ENCODE data around the gene WNK2.

The WNK2 gene

GRCh38 chr9:93318480-93318879 is 134.5 kb downstream of the WNK2 start:
- no peak overlapping the region for H2BK15ac ChIP-seq (ENCODE audit: low read depth, poor library complexity, severe bottlenecking)
- H3K4me3 ChIP-seq (ENCODE audit: insufficient read depth in 1 of 2, low read depth in 1 of 2, low read length in 2 of 2), result no peak overlapping the region
- peaks cover 26 to 36% of the 10 kb centered on the region in 2 experiments for H3K27me3 ChIP-seq (ENCODE audit: control insufficient read depth in 1 of 2, insufficient read depth in 1 of 2, low read length in 2 of 2)
- H4K8ac ChIP-seq (ENCODE audit: low read length), result no peak overlapping the region
- no peak overlapping the region for H4K91ac ChIP-seq (ENCODE audit: low read length)
- H2BK12ac ChIP-seq (ENCODE audit: low read length in 2 of 2), result no peak overlapping the region
- H3K4ac ChIP-seq (ENCODE audit: low read depth in 1 of 2, low read length in 2 of 2), result no peak overlapping the region
- H3K27ac ChIP-seq (ENCODE audit: low read length, poor library complexity, severe bottlenecking), result no peak overlapping the region
- H2BK120ac ChIP-seq (ENCODE audit: low read depth, low read length), result no peak overlapping the region
- no peak overlapping the region for H2AK5ac ChIP-seq (ENCODE audit: low read length, severe bottlenecking)
- WGBS, result 78% methylated on average over 5 of the region's 9 CpGs
- no peaks in the 10 kb centered on the region for H3K4me1 ChIP-seq (ENCODE audit: control insufficient read depth, insufficient read depth, low read depth, low read length)
- H3K9ac ChIP-seq (ENCODE audit: low read length), result no peak overlapping the region
- H3K14ac ChIP-seq (ENCODE audit: low read length in 2 of 2), result no peak overlapping the region
- H3K23ac ChIP-seq (ENCODE audit: low read length in 2 of 2), result no peak overlapping the region
- no peak for DNase-seq
- no peaks in the 10 kb centered on the region for H3K36me3 ChIP-seq (ENCODE audit: control insufficient read depth in 1 of 2, insufficient read depth in 2 of 2, low read depth in 1 of 2, low read length in 2 of 2)
- H3K4me2 ChIP-seq (ENCODE audit: low read length, poor library complexity, severe bottlenecking), result no peak overlapping the region
- no peaks in the 10 kb centered on the region for H3K9me3 ChIP-seq (ENCODE audit: control insufficient read depth, low read length)
- no peak overlapping the region for H2BK5ac ChIP-seq (ENCODE audit: low read depth, low read length, poor library complexity, severe bottlenecking)
- no peaks in the 10 kb centered on the region for H3K79me1 ChIP-seq (replicated peaks; ENCODE audit: low read length, poor library complexity, severe bottlenecking)
- no peak overlapping the region for H3K18ac ChIP-seq (ENCODE audit: low read depth in 1 of 2, low read length in 2 of 2)
- H2AFZ ChIP-seq (ENCODE audit: low read depth, low read length), result no peak overlapping the region

DNA sequence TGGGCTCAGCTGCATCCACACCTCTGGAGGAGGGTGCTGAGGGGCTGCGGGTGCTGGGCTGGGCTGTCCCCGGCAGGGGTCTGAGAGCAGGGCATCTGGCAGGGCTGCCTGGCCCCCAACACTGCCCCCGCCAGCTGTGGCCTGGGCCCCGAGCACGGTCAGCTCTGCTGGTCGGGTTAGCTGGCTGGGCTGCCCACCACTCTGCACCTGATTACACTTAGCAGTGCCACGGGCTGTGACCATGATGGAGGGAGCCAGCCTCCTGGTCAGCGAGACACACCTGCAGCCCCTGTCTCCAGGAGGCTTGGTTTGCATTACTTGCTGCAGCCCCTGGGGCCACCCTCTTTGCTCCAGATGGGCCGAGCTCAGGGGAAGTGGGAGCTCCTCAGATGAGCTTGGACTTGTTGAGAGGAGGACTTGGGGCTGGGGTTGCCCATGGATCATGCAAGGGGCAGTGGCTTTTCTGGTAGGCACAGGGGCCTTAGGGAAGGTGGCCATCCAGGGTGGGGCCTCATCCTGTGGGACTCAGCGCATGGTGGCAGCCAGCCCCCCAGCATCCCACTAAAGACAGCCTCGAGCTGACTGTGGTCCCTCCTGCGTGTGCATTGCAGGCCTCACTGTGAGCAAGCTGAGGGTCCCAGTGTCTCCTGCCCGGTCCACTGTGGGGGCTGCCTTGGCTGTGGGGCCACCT is 135.5 kb downstream of the WNK2 start:
- Histone ChIP-seq H3K4ac (ENCODE audit: low read depth in 1 of 2, low read length in 2 of 2) (no peak overlapping the region), H3K27me3 (ENCODE audit: control insufficient read depth in 1 of 2, insufficient read depth in 1 of 2, low read length in 2 of 2) (peaks cover 26 to 36% of the 10 kb centered on the region in 2 experiments), H3K9ac (ENCODE audit: low read length) (no peak overlapping the region), H3K4me1 (ENCODE audit: control insufficient read depth, insufficient read depth, low read depth, low read length) (no peaks in the 10 kb centered on the region), H3K4me2 (ENCODE audit: low read length, poor library complexity, severe bottlenecking) (no peak overlapping the region), H3K36me3 (ENCODE audit: control insufficient read depth in 1 of 2, insufficient read depth in 2 of 2, low read depth in 1 of 2, low read length in 2 of 2) (no peaks in the 10 kb centered on the region), H3K4me3 (ENCODE audit: insufficient read depth in 1 of 2, low read depth in 1 of 2, low read length in 2 of 2) (no peak overlapping the region), H4K8ac (ENCODE audit: low read length) (no peak overlapping the region), H3K9me3 (ENCODE audit: control insufficient read depth, low read length) (no peaks in the 10 kb centered on the region), H4K91ac (ENCODE audit: low read length) (no peak overlapping the region), H2BK12ac (ENCODE audit: low read length in 2 of 2) (no peak overlapping the region), H2BK15ac (ENCODE audit: low read depth, poor library complexity, severe bottlenecking) (no peak overlapping the region), H3K14ac (ENCODE audit: low read length in 2 of 2) (no peak overlapping the region), H3K79me1 (replicated peaks; ENCODE audit: low read length, poor library complexity, severe bottlenecking) (no peaks in the 10 kb centered on the region), H2BK5ac (ENCODE audit: low read depth, low read length, poor library complexity, severe bottlenecking) (no peak overlapping the region), H3K27ac (ENCODE audit: low read length, poor library complexity, severe bottlenecking) (no peak overlapping the region), H3K23ac (ENCODE audit: low read length in 2 of 2) (no peak overlapping the region), H2AFZ (ENCODE audit: low read depth, low read length) (peak overlapping the region; percentile 31), H2AK5ac (ENCODE audit: low read length, severe bottlenecking) (no peak overlapping the region), H2BK120ac (ENCODE audit: low read depth, low read length) (no peak overlapping the region), H3K18ac (ENCODE audit: low read depth in 1 of 2, low read length in 2 of 2) (no peak overlapping the region)
- no peak for DNase-seq
- WGBS, result 82% methylated on average over 13 of the region's 13 CpGs

- no peak overlapping the region for H4K8ac ChIP-seq (ENCODE audit: low read length)
- no peaks in the 10 kb centered on the region for H3K36me3 ChIP-seq (ENCODE audit: control insufficient read depth in 1 of 2, insufficient read depth in 2 of 2, low read depth in 1 of 2, low read length in 2 of 2)
- no peak overlapping the region for H3K27ac ChIP-seq (ENCODE audit: low read length, poor library complexity, severe bottlenecking)
- H3K4me2 ChIP-seq (ENCODE audit: low read length, poor library complexity, severe bottlenecking), result no peak overlapping the region
- no peak overlapping the region for H3K23ac ChIP-seq (ENCODE audit: low read length in 2 of 2)
- no peak overlapping the region for H3K4me3 ChIP-seq (ENCODE audit: insufficient read depth in 1 of 2, low read depth in 1 of 2, low read length in 2 of 2)
- H3K4me1 ChIP-seq (ENCODE audit: control insufficient read depth, insufficient read depth, low read depth, low read length), result no peaks in the 10 kb centered on the region
- no peak overlapping the region for H3K14ac ChIP-seq (ENCODE audit: low read length in 2 of 2)
- H2BK120ac ChIP-seq (ENCODE audit: low read depth, low read length), result no peak overlapping the region
- H2AK5ac ChIP-seq (ENCODE audit: low read length, severe bottlenecking), result no peak overlapping the region
- H3K9ac ChIP-seq (ENCODE audit: low read length), result no peak overlapping the region
- no peak overlapping the region for H2BK15ac ChIP-seq (ENCODE audit: low read depth, poor library complexity, severe bottlenecking)
- H3K27me3 ChIP-seq (ENCODE audit: control insufficient read depth in 1 of 2, insufficient read depth in 1 of 2, low read length in 2 of 2), result peaks cover 21 to 35% of the 10 kb centered on the region in 2 experiments
- H3K79me1 ChIP-seq (replicated peaks; ENCODE audit: low read length, poor library complexity, severe bottlenecking), result no peaks in the 10 kb centered on the region
- no peak overlapping the region for H2BK12ac ChIP-seq (ENCODE audit: low read length in 2 of 2)
- peak overlapping the region; percentile 31 for H2AFZ ChIP-seq (ENCODE audit: low read depth, low read length)
- H2BK5ac ChIP-seq (ENCODE audit: low read depth, low read length, poor library complexity, severe bottlenecking), result no peak overlapping the region
- 82% methylated on average over 17 of the region's 19 CpGs for WGBS
- no peak overlapping the region for H3K18ac ChIP-seq (ENCODE audit: low read depth in 1 of 2, low read length in 2 of 2)
- H3K9me3 ChIP-seq (ENCODE audit: control insufficient read depth, low read length), result no peaks in the 10 kb centered on the region
- no peak overlapping the region for H4K91ac ChIP-seq (ENCODE audit: low read length)
- no peak overlapping the region for H3K4ac ChIP-seq (ENCODE audit: low read depth in 1 of 2, low read length in 2 of 2)
- DNase-seq, result no peak
Measured at GRCh38 chr9:93319992-93320500, 136.1 kb downstream of the WNK2 start.

DNA sequence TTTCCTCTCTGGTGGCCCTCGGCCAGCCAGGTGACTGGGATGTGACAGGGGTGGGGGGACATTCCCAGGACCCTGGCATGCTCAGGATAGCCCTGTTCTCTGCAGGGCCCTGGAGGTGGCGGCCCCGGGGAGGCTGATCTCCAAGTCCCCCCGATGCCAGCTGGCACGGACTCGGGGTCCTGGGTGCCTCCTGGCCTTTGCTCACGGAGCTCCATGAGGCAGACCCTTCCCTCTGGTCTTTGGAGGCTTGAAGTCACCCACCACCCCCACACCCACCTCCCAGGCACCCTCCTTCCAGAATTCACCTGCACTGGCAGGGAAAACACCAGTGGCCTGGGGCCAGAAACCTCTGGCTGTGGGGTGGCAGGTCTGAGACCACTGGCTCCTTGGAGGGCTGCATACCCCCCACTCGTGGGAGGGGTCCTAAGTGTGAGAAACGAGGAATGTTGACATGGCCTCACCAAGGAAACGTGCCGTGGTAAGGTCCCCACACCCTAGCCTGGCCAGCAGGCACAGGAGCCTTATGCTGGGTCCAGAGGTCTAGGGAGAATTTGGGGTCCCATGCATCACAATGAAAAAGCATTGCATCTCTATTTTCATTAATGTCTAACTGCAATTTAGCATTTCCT is 136.8 kb downstream of the WNK2 start:
- Histone ChIP-seq H3K23ac (ENCODE audit: low read length in 2 of 2) (no peak overlapping the region), H3K18ac (ENCODE audit: low read depth in 1 of 2, low read length in 2 of 2) (no peak overlapping the region), H4K8ac (ENCODE audit: low read length) (no peak overlapping the region), H3K4me2 (ENCODE audit: low read length, poor library complexity, severe bottlenecking) (no peak overlapping the region), H2BK5ac (ENCODE audit: low read depth, low read length, poor library complexity, severe bottlenecking) (no peak overlapping the region), H2AK5ac (ENCODE audit: low read length, severe bottlenecking) (no peak overlapping the region), H3K9ac (ENCODE audit: low read length) (no peak overlapping the region), H2BK120ac (ENCODE audit: low read depth, low read length) (no peak overlapping the region), H3K14ac (ENCODE audit: low read length in 2 of 2) (no peak overlapping the region), H2BK12ac (ENCODE audit: low read length in 2 of 2) (no peak overlapping the region), H3K4me1 (ENCODE audit: control insufficient read depth, insufficient read depth, low read depth, low read length) (no peaks in the 10 kb centered on the region), H3K9me3 (ENCODE audit: control insufficient read depth, low read length) (no peaks in the 10 kb centered on the region), H3K4ac (ENCODE audit: low read depth in 1 of 2, low read length in 2 of 2) (no peak overlapping the region), H3K36me3 (ENCODE audit: control insufficient read depth in 1 of 2, insufficient read depth in 2 of 2, low read depth in 1 of 2, low read length in 2 of 2) (no peaks in the 10 kb centered on the region), H2AFZ (ENCODE audit: low read depth, low read length) (no peak overlapping the region), H3K27ac (ENCODE audit: low read length, poor library complexity, severe bottlenecking) (no peak overlapping the region), H3K79me1 (replicated peaks; ENCODE audit: low read length, poor library complexity, severe bottlenecking) (no peaks in the 10 kb centered on the region), H3K4me3 (ENCODE audit: insufficient read depth in 1 of 2, low read depth in 1 of 2, low read length in 2 of 2) (no peak overlapping the region), H2BK15ac (ENCODE audit: low read depth, poor library complexity, severe bottlenecking) (no peak overlapping the region), H3K27me3 (ENCODE audit: control insufficient read depth in 1 of 2, insufficient read depth in 1 of 2, low read length in 2 of 2) (peaks cover 18 to 30% of the 10 kb centered on the region in 2 experiments), H4K91ac (ENCODE audit: low read length) (no peak overlapping the region)
- DNase-seq, result no peak
- 73% methylated on average over 11 of the region's 11 CpGs for whole genome bisulfite sequencing
